ENCODE measurements around the gene HLA-DOA. TPM values are rescaled to one million over a fixed set of nuclear protein-coding genes. Genes with fewer than 3 reads are reported as not detected.
A peak's percentile ranks its signal among the peaks of the same experiment; 100 is the strongest.

Gene HLA-DOA
- total RNA-seq, 1 donor from 2014 or later, result 0.70 TPM

- ATAC-seq (no peak), DNase-seq (ENCODE audit: low spot score) (no peak)
Observed at GRCh38 chr6:33017694-33018353, 8.4 kb upstream of the HLA-DOA start.

- no peak for ATAC-seq
- DNase-seq (ENCODE audit: low spot score), result no peak
Observed at GRCh38 chr6:33017018-33017417, 7.6 kb upstream of the HLA-DOA start.

DNA sequence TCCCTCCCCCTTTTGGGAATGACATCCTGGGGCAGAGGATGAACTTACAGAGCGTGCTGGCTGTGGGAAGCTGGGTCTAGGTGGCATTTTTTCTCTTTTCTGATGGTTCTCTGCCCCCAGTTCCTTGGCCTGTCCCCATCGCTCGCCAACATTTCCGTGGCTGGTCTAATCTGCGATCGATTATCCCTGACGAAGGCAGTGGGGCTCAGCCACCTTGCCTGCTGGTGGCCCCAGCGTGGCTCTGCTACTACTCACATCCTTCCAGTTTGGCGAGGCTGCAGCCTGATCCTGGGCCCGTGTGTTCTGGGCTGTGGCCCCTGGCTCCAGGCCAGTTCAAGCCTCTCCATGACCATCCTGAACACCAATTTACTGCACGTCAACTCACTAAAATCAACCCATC lies 6.4 kb upstream of the HLA-DOA start:
- ATAC-seq, result no peak

GRCh38 chr6:33014841-33015634 lies 5.6 kb upstream of the HLA-DOA start:
- ATAC-seq (peak; percentile 83), DNase-seq (ENCODE audit: low spot score) (no peak)

More for the DNA sequence above, 6.4 kb upstream of the HLA-DOA start:
- DNase-seq (ENCODE audit: low spot score), result no peak

- ATAC-seq (no peak), DNase-seq (ENCODE audit: low spot score) (no peak)
Observed at GRCh38 chr6:33013608-33014007, 4.2 kb upstream of the HLA-DOA start.

DNA sequence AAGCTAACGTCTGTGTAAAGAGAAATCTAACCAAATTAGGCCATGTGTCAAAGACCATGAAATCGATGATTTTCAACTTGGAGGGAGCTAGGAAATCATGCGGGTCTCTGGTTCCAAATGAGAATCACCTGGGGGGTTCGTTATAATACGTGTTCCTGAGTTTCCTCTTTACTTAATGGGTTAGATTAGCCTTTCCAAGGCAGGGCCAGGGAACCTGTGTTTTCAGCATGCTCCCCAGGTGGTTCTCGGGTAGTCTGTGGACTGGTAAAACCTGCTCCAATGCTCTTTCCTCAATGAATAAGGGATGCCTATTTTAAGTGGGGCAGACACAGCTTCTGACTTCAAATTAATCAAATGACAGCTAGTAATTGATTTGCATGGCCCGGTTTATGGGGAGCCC lies 965 bp upstream of the HLA-DOA start:
- DNase-seq (ENCODE audit: low spot score) (no peak), ATAC-seq (no peak)

- no peak for DNase-seq (ENCODE audit: low spot score)
- ATAC-seq, result no peak
Observed at GRCh38 chr6:33007831-33008400, 1.5 kb downstream of the HLA-DOA start.

DNA sequence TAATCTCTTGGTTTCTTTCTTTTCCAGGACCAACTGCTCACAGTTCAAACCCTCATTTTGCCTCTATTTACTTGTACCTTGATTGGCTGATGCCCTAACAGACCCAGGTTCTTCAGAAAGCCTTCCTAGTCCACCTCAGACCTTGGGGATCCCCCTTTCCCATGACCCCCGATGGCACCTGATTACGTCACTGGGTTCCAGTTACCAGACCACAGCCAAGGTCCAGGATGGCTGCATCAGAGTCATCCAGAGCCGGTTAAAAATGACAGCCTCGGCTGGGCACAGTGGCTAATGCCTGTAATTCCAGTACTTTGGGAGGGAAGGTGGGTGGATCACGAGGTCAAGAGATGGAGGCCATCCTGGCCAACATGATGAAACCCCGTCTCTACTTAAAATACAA lies 4.5 kb downstream of the HLA-DOA start:
- no peak for DNase-seq (ENCODE audit: low spot score)
- ATAC-seq, result no peak

- DNase-seq (ENCODE audit: low spot score) (no peak), ATAC-seq (no peak)
Observed at GRCh38 chr6:33001685-33002084, 7.7 kb downstream of the HLA-DOA start.

GRCh38 chr6:33000055-33000454 lies 9.3 kb downstream of the HLA-DOA start:
- ATAC-seq (peak; percentile 61), DNase-seq (ENCODE audit: low spot score) (no peak)

DNA sequence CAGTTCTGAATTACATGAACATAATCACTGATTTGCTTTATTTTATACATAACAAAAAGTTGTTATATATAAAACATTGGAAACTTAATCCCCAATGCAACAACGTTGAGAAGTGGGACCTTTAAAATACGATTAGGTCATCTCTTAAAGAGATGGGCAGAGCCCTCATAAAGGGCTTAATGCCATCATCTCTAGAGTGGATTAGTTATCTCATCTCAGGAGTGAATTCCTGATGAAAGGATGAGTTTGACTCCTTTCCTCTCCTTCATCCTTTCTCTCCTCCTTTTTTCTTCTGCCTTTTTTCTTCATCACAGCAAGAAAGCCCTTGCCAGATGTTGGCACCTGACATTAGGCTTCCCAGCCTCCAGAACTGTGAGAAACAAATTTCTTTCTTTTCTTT lies 13.9 kb downstream of the HLA-DOA start:
- DNase-seq (ENCODE audit: low spot score), result no peak

GRCh38 chr6:32993363-32993973 lies 15.9 kb downstream of the HLA-DOA start:
- ATAC-seq, result no peak
- no peak for DNase-seq (ENCODE audit: low spot score)

More for the DNA sequence above, 13.9 kb downstream of the HLA-DOA start:
- no peak for ATAC-seq

- no peak for ATAC-seq
- DNase-seq (ENCODE audit: low spot score), result no peak
Observed at GRCh38 chr6:32991972-32992371, 17.4 kb downstream of the HLA-DOA start.

DNA sequence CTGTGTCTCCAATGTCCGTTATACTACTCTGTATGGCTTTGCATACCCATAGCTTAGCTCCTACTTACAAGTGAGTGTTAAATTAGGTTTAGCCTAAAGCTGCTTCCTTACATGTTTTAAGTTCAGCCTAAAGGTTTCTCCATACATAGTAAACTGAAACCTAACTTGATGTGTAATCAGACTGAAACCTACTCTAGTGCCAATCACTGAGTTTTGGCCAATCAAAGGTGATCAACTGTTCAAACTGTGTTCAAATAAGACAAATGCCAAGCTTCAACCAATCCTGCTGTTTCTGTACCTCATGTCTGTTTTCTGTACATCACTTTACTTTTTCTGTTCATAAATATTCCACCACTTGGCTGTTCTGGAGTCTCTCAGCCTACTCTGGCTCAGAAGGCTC lies 20.0 kb downstream of the HLA-DOA start:
- DNase-seq (ENCODE audit: low spot score), result no peak
- ATAC-seq, result no peak

DNA sequence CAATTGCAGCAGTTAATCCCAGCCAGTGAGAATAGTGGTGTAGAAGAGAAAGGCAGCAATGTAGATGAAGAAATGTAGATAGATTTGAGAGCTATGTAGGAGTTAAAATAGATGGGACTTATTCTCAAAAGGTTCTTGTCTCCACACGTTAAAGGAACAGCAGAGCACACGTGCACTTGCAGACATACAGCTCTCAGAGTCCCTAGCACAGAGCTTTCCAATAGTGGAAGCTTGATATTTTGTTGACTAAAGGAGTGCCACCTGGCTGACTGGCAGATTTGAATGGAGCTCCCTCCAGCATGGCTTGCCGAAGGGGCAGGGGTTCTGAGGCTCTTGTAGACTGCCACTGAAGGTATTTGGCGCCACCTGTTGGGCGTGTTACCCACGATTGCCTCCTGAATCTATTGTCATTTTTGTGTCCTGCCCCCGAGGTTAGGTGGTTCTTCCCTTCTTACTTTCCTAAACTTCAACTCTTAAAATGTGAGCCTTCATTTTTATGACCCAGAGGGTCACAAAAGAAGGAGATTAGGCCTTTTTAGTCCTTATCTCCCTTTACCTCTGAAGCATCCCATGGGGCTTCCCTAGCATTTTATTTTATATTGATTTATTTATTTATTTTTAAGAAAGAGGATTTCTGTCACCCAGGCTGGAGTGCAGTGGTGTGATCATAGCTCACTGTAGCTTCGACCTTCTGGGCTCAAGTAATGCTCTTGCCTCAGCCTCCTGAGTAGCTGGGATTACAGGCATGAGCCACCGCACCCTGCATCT lies 24.6 kb downstream of the HLA-DOA start:
- ATAC-seq (peak; percentile 94), DNase-seq (ENCODE audit: low spot score) (peak; percentile 90)

DNA sequence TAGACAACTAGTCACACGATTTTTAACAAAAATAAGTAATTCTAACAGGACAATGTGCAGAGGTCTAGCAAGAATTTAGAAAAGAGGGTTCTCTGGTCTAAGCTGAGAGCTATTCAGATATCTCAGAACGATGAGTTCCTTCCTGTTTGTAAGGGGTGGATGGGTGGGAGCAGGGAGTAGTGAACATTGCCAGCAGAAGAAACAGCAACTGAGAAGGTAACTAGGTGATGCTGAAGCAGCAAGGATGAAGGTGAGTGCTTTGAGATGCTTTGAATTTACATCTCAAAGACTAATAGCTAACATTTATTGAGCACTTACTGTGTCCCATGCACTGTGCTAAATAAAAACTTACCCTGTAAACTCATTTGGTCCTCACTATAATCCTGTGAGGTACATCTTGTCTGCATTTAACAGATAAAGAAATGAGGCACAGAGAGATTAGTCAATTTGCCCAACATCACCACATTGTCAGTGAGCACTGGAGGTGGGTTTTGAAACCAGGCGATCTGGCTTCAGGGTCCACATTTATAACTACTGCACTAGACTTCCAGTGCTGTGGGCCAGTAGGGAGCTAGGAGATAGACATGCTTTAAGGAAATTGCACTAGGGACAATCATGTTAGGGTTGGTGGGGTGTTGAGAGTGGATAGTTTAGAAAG lies 25.3 kb downstream of the HLA-DOA start:
- peak; percentile 3 for ATAC-seq
- no peak for DNase-seq (ENCODE audit: low spot score)

- DNase-seq (ENCODE audit: low spot score) (no peak), ATAC-seq (peak; percentile 7)
Observed at GRCh38 chr6:32983493-32983848, 25.9 kb downstream of the HLA-DOA start.

DNA sequence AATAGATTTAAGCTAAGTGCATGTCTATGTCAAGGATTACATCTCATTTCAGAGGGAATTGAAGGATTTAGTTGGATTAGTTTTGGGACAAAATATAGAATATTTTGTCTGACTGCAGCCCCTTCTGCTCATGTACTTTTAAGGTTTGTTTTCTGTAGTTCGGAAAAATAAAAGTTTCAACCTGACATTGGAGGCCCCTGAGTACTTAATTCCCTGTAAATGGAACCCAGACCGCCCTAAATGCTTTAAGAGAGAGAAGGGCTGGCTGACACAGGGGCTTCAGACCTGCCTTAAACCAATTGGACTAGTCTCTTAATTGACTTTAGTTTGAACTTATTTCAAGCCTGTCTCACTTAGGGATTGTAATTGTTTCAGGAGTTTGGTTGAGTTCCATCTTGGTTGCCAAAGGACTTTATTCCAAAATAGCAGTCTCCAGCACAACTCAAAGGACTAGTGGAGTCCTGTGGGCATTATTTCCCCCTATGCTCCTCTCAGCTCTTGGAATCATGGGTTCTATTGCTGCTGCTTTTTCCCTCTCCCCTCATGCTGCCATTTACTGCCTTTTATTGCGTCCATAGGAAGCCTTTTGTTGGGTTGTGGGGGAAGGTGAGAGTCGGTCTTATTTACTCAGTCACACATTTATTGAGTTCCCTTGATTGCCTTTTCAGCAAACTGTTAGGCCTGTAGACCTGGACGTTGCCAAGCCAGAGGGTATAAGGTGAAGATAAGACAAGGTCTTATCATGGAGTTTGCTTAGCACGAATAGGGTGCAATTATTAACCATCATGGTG lies 26.5 kb downstream of the HLA-DOA start:
- DNase-seq (ENCODE audit: low spot score) (no peak), ATAC-seq (no peak)

DNA sequence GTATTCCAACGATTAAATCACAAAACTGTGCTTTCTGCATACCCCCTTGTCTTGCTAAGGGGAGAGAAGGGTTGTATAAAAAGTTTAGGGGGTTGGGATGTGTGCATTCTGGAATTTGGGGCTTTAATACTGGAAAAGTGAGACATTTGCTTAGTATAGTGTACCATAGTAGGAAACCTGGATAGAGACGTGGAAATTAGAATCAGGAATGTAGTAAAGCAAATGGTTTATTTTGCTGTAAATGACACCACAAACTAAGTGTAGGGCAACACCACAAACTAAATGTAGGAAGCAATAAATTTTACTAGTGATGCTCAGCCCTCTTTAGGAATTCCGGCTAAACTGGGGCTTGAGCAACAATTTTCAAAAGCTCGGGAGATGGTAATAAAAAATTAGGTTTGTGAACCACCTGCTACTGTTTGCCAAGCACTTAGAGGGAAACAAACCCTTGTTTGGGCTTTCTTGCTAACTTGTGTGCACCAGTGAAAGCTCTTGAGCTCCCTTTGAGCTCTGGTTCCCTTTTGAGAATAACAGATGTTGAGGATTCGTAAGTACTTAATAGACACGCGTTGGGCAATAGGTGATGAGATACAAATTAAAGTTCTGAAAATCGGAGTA lies 27.2 kb downstream of the HLA-DOA start:
- ATAC-seq, result no peak
- no peak for DNase-seq (ENCODE audit: low spot score)

Measured in left lobe of liver (tissue), 2 donors.